Large intestine (tissue), 3 donors: Measurements from ENCODE around the gene TDP2. TPM values are rescaled to one million over a fixed set of nuclear protein-coding genes. Genes with fewer than 3 reads are reported as not detected.
"Not testable (repeated sequence)": the region's sequence is repeated elsewhere in the genome, so short reads cannot be mapped to it uniquely, and the experiment has no call there.

ENCODE experiments used
- DNase-seq, 2 donors: peaks; one replicate each; pipeline versions ENCODE4 v3.0.0 to v3.0.0-alpha.2; 2013
- H3K27ac ChIP-seq: one replicate; pipeline ENCODE4 v1.5.1; 2013; ENCODE audit warnings: low read length
- H3K27me3 ChIP-seq: 2 replicates; pipeline ENCODE4 v1.6.1; 2013; ENCODE audit warnings: low read length; ENCODE audit not compliant: control insufficient read depth, insufficient read depth
- H3K36me3 ChIP-seq: 2 replicates; pipeline ENCODE4 v1.6.1; 2013; ENCODE audit warnings: low read length; ENCODE audit not compliant: control insufficient read depth, insufficient read depth
- H3K4me1 ChIP-seq: one replicate; pipeline ENCODE4 v1.6.1; 2013; ENCODE audit warnings: low read length; ENCODE audit not compliant: control insufficient read depth, insufficient read depth
- H3K4me3 ChIP-seq: one replicate; pipeline ENCODE4 v1.5.1; 2013; ENCODE audit warnings: low read length
- H3K9me3 ChIP-seq: one replicate; pipeline ENCODE4 v1.6.1; 2013; ENCODE audit warnings: mild to moderate bottlenecking, low read depth, low read length, moderate library complexity; ENCODE audit not compliant: control insufficient read depth
- WGBS: methylation state at CpG from one replicate; pipeline ENCODE4 v1.1.5; 2013; ENCODE audit warnings: low lambda C conversion rate; ENCODE audit not compliant: insufficient coverage; 5-methylcytosine and 5-hydroxymethylcytosine counted together
- polyA plus RNA-seq: library from polyadenylated mRNA; unstranded; fragments of 120-200 nt; gene quantifications from one replicate; pipeline ENCODE4 v1.2.1, GENCODE V29; 2013

TDP2 gene
- polyA plus RNA-seq, 1 donor, result 292 TPM

GRCh38 chr6:24666097-24666640 is 530 bp downstream of the TDP2 start:
- no peaks in the 10 kb centered on the region for H3K27me3 ChIP-seq
- peaks cover 11% of the 10 kb centered on the region for H3K36me3 ChIP-seq
- H3K4me1 ChIP-seq, result peaks cover 24% of the 10 kb centered on the region
- DNase-seq, result no peak
- no peaks in the 10 kb centered on the region for H3K9me3 ChIP-seq
- H3K27ac ChIP-seq, result peak overlapping the region; percentile 97
- H3K4me3 ChIP-seq, result peak overlapping the region; percentile 77
- 0% methylated on average over 1 of the region's 26 CpGs for WGBS

DNA sequence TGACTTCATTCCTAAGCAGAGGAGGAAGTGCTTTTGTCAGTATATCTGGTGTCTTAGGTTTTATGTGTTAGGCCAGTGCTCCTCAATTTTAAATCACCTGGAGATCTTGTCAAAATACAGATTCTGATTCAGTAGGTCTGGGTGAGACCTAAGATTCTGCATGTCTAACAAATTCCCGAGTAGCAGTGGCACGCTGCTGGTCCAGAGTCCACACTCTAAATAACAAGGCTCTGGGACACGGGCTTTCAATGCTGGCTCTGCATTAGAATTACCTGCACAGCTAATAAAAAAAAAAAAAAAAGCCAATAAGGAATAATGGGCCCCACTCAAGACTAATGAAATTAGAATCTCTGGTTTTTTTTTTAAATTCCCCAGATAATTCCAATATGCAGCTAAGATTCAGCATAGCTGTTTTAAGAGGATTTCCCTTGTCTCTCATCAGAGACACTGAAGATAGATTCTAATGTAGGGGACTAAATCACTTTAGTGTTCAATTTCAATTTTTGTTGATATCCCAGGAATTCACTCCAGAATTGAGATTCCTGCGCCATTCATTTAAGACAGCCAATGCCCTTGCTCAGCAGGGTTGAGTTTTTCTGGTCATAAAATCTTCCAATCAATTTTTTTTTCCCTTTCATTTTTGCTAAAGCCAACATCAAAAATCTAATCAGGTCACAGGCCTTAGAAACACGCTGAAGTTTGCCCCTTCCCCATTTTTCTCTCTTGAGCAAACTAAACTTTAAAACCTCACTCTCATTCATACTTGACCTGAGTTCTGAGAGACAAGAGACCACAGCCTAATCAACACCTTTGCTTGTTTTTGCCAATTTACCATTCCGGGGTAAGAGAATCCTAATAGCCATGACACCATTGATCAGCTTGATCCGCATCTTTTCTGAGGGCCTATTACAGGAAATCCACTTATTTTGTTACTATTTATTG is 2.4 kb downstream of the TDP2 start:
- Histone ChIP-seq H3K4me1 (peaks cover 39% of the 10 kb centered on the region), H3K27me3 (no peaks in the 10 kb centered on the region), H3K27ac (peak overlapping the region; percentile 97), H3K9me3 (no peaks in the 10 kb centered on the region), H3K4me3 (peak overlapping the region; percentile 77), H3K36me3 (peaks cover 14% of the 10 kb centered on the region)
- DNase-seq, result peak; percentile 61 to 79
- WGBS, result 16% methylated on average over 4 of the region's 7 CpGs

DNA sequence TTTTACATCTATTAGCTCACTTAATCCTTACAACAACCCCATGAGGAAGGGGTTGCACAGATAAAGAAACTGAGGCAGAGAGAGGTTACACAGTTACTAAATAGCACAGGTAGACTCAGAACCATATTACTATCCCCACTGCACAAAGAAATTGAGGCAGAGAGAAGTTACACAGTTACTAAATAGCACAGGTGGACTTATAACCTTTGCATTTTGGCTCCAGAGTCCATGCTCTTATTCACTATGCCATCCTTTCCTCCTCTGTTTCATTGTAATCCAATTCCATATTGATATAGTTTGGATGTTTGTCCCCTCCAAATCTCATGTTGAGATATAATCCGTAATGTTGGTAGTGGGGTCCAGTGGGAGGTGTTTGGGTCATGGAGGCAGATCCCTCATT is 3.5 kb downstream of the TDP2 start:
- H3K27ac ChIP-seq, result peak overlapping the region; percentile 97
- H3K4me3 ChIP-seq, result peak overlapping the region; percentile 77
- peaks cover 17% of the 10 kb centered on the region for H3K36me3 ChIP-seq
- no peaks in the 10 kb centered on the region for H3K9me3 ChIP-seq
- H3K4me1 ChIP-seq, result peaks cover 40% of the 10 kb centered on the region
- no CpG with 5 or more reads among the region's 1 CpG for WGBS
- peak; percentile 50 to 83 for DNase-seq
- H3K27me3 ChIP-seq, result no peaks in the 10 kb centered on the region

DNA sequence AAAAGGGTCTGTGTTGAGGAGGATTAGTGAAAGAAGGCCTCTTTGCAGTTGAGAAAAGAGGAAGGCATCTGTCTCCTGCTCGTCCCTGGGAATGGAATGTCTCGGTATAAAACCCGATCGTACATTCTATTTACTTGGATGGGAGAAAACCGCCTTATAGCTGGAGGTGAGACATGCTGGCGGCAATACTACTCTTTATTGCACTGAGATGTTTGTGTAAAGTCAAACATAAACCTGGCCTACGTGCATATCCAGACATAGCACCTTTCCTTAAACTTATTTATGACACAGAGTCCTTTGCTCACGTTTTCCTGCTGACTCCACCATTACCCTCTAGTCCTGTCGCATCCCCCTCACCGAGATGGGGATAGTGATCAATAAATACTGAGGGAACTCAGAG is 4.5 kb downstream of the TDP2 start:
- peaks cover 20% of the 10 kb centered on the region for H3K36me3 ChIP-seq
- no peaks in the 10 kb centered on the region for H3K9me3 ChIP-seq
- peak; percentile 67 to 81 for DNase-seq
- no peaks in the 10 kb centered on the region for H3K27me3 ChIP-seq
- peaks cover 36% of the 10 kb centered on the region for H3K4me1 ChIP-seq
- peak overlapping the region; percentile 97 for H3K27ac ChIP-seq
- no CpG with 5 or more reads among the region's 10 CpGs for WGBS
- peak overlapping the region; percentile 77 for H3K4me3 ChIP-seq

DNA sequence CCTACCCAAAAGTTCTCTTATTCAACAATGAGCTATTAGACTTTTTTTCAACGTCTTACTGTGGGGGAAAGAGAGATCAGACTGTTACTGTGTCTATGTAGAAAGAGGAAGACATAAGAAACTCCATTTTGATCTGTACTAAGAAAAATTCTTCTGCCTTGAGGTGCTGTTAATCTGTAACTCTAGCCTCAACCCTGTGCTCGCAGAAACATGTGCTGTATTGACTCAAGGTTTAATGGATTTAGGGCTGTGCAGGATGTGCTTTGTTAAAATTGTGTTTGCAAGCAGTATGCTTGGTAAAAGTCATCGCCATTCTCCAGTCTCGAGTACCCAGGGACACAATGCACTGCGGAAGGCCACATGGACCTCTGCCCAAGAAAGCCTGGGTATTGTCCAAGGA is 4.9 kb downstream of the TDP2 start:
- Histone ChIP-seq H3K27ac (peak overlapping the region; percentile 97), H3K4me1 (peaks cover 40% of the 10 kb centered on the region), H3K36me3 (peaks cover 24% of the 10 kb centered on the region)
- WGBS, result no CpG with 5 or more reads among the region's 5 CpGs
- H3K27me3 ChIP-seq, DNase-seq, H3K9me3 ChIP-seq, H3K4me3 ChIP-seq: not testable (repeated sequence)

- no peak for DNase-seq
- Histone ChIP-seq H3K4me3 (no peak overlapping the region), H3K4me1 (peaks cover 42% of the 10 kb centered on the region), H3K36me3 (peaks cover 33% of the 10 kb centered on the region), H3K27me3 (no peaks in the 10 kb centered on the region), H3K27ac (peak overlapping the region; percentile 97), H3K9me3 (no peaks in the 10 kb centered on the region)
- WGBS, result no CpG with 5 or more reads among the region's 2 CpGs
Measured at GRCh38 chr6:24660105-24660504, 6.6 kb downstream of the TDP2 start.

DNA sequence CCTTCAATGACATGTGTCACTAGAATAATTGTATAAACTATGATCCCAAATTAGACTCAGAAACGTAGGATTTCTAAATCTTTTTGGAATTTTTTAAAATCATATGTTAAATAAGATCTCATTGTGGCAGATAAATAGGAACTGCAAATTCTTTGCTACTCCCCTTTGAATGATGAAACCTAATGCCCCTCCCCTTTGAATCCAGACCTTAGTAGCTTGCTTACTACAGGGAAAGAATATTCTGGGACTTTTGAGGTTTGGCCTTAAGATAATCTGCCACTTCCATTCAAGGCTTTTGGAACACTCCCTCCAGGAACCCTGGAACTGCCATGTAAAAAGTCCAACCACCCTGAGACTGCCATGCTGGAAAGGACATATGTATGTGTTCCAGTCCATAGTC is 7.1 kb downstream of the TDP2 start:
- Histone ChIP-seq H3K27ac (peak overlapping the region; percentile 97), H3K36me3 (peaks cover 30% of the 10 kb centered on the region), H3K9me3 (no peaks in the 10 kb centered on the region), H3K4me3 (no peak overlapping the region), H3K27me3 (no peaks in the 10 kb centered on the region), H3K4me1 (peaks cover 42% of the 10 kb centered on the region)
- WGBS, result no CpG with 5 or more reads among the region's 1 CpG
- DNase-seq, result no peak

GRCh38 chr6:24658573-24659560 is 7.8 kb downstream of the TDP2 start:
- H3K36me3 ChIP-seq, result peaks cover 31% of the 10 kb centered on the region
- H3K4me3 ChIP-seq, result no peak overlapping the region
- H3K9me3 ChIP-seq, result no peaks in the 10 kb centered on the region
- DNase-seq, result peak; percentile 71 to 77
- peaks cover 42% of the 10 kb centered on the region for H3K4me1 ChIP-seq
- WGBS, result 75% methylated on average over 2 of the region's 9 CpGs
- no peaks in the 10 kb centered on the region for H3K27me3 ChIP-seq
- peak overlapping the region; percentile 97 for H3K27ac ChIP-seq

DNA sequence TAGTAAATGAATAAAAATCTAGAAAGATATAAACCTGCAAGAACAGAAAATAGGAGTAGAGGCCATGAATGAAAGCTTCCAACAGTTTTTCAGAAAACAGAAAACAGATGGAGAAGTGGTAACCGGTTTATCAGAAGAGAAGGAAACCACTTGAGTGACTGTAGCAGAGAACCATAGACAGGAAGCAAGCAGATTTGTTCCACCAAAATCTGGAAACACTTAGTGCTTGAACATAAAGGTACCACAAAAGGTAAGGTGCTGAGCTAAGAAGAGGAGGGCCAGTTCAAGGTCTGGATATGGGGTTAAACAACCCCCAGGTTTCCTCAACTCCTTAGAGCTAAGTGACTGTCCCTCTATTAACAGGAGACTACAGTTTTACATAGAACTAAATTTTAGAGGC is 11.5 kb downstream of the TDP2 start:
- Histone ChIP-seq H3K36me3 (peaks cover 53% of the 10 kb centered on the region), H3K4me3 (no peak overlapping the region), H3K27me3 (no peaks in the 10 kb centered on the region), H3K4me1 (peaks cover 23% of the 10 kb centered on the region), H3K27ac (peak overlapping the region; percentile 4), H3K9me3 (no peaks in the 10 kb centered on the region)
- no peak for DNase-seq
- no CpG with 5 or more reads among the region's 1 CpG for WGBS

DNA sequence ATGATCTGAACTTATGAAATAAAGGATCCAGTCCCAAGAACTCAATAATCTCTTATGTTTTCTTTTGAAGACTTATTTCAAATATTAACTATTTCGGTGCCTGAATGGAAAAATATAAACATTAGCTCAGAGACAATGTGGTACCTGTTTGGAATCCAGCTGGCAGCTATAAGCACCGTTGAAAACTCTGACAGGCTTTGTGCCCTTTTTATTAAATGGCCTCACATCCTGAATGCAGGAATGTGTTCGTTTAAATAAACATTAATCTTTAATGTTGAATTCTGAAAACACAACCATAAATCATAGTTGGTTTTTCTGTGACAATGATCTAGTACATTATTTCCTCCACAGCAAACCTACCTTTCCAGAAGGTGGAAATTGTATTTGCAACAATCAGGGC is 16.3 kb downstream of the TDP2 start:
- H3K4me1 ChIP-seq, result peaks cover 11% of the 10 kb centered on the region
- no CpG with 5 or more reads among the region's 3 CpGs for WGBS
- peaks cover 37% of the 10 kb centered on the region for H3K36me3 ChIP-seq
- H3K27me3 ChIP-seq, result peaks cover 3% of the 10 kb centered on the region
- no peak overlapping the region for H3K4me3 ChIP-seq
- no peak overlapping the region for H3K27ac ChIP-seq
- H3K9me3 ChIP-seq, result no peaks in the 10 kb centered on the region
- no peak for DNase-seq
